Right atrium auricular region (tissue), 2 donors: ENCODE results near the gene TPRX1. TPM values are rescaled to one million over a fixed set of nuclear protein-coding genes. Genes with fewer than 3 reads are reported as not detected.
"Not testable (repeated sequence)": the region's sequence is repeated elsewhere in the genome, so short reads cannot be mapped to it uniquely, and the experiment has no call there.

ENCODE experiments used
- DNase-seq: peaks from one replicate; pipeline ENCODE4 v3.0.0-alpha.2; 2019; ENCODE audit warnings: low spot score
- H3K27ac ChIP-seq, 2 donors: fragments of 200-600 bp; sonication (generic); 1 replicate in 1 of 2; 2 replicates in 1 of 2; pipeline ENCODE4 v1.5.1; 2016 to 2019
- H3K27me3 ChIP-seq, 2 donors: fragments of 200-600 bp; sonication (generic); one replicate each; pipeline versions ENCODE4 v1.5.1 to v1.6.0; 2017 to 2019
- H3K36me3 ChIP-seq: fragments of 200-600 bp; sonication (generic); one replicate; pipeline ENCODE4 v1.5.1; 2016
- H3K4me1 ChIP-seq, 2 donors: fragments of 200-600 bp; sonication (generic); one replicate each; pipeline versions ENCODE4 v1.5.1 to v1.6.0; 2017 to 2019
- H3K4me3 ChIP-seq, 2 donors: fragments of 200-600 bp; sonication (generic); 1 replicate in 1 of 2; 2 replicates in 1 of 2; pipeline ENCODE4 v1.5.1; 2017 to 2019; ENCODE audit warnings: mild to moderate bottlenecking in 1 of 2, moderate library complexity in 1 of 2
- H3K9me3 ChIP-seq, 2 donors: fragments of 200-600 bp; sonication (generic); one replicate each; pipeline ENCODE4 v1.5.1; 2019
- CTCF ChIP-seq, 2 donors: fragments of 200-600 bp; sonication (generic); IDR thresholded peaks; one replicate each; pipeline ENCODE4 v1.5.1; 2019; ENCODE audit warnings: antibody characterized with exemption in 2 of 2
- total RNA-seq, 2 donors: library from RNA; depleted of rRNA; stranded (reverse); fragments of >200 nt; gene quantifications; one replicate each; pipeline ENCODE4 v1.1.0, GENCODE V29; 2016

TPRX1 gene
- total RNA-seq, 2 donors from 2014 or later = not detected

- DNase-seq = peak; percentile 68
- Histone ChIP-seq H3K27me3 (no peaks in the 10 kb centered on the region), H3K9me3 (no peaks in the 10 kb centered on the region), H3K4me3 (peak within 1 kb of the TSS; percentile 92 to 96), H3K36me3 (peaks cover 26% of the 10 kb centered on the region), H3K27ac (peak within 1 kb of the TSS; percentile 99), H3K4me1 (peaks cover 0 to 45% of the 10 kb centered on the region in 2 donors)
- no peak for TF ChIP-seq CTCF (IDR thresholded peaks at IDR 0.05)
These were observed 26.1 kb downstream of the TPRX1 start, which contains the start of gene SELENOW for GRCh38 chr19:47778049-47778953. SELENOW (plus strand) TSS chr19:47778703; CDS start chr19:47778786, 83 bp downstream.

GRCh38 chr19:47777245-47778048, 26.9 kb downstream of the TPRX1 start:
- H3K9me3 ChIP-seq, H3K27me3 ChIP-seq, DNase-seq: not testable (repeated sequence)
- Histone ChIP-seq H3K4me3 (peak overlapping the region; percentile 92 to 96), H3K27ac (peak overlapping the region; percentile 99), H3K4me1 (peaks cover 0 to 41% of the 10 kb centered on the region in 2 donors), H3K36me3 (peaks cover 18% of the 10 kb centered on the region)

- no peaks in the 10 kb centered on the region for H3K27me3 ChIP-seq
- H3K36me3 ChIP-seq = peaks cover 11% of the 10 kb centered on the region
- H3K4me1 ChIP-seq = peaks cover 0 to 32% of the 10 kb centered on the region in 2 donors
- no peak for DNase-seq
- no peaks in the 10 kb centered on the region for H3K9me3 ChIP-seq
- TF ChIP-seq CTCF (IDR thresholded peaks at IDR 0.05) = no peak
- H3K27ac ChIP-seq = peak overlapping the region in 1 of 2 donors; percentile 57
- no peak overlapping the region for H3K4me3 ChIP-seq
These were observed 27.8 kb downstream of the TPRX1 start for GRCh38 chr19:47776568-47776967.

DNA sequence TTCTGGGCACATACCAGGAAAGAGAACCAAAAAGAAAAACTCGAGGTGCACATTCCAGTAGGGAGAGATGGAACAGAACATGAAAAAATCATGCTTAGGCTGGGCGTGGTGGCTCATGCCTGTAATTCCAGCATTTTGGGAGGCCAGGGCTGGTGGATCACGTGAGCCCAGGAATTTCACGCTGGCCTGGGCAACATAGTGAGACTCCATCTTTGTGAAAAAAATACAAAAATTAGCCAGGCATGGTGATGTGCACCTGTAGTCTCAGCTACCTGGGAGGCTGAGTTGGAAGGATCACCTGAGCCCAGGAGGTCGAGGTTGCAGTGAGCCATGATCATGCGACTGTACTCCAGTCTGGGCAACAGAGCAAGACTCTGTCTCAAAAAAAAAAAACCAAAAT, 33.1 kb downstream of the TPRX1 start:
- H3K4me1 ChIP-seq, H3K9me3 ChIP-seq, H3K27ac ChIP-seq, H3K27me3 ChIP-seq, H3K4me3 ChIP-seq, DNase-seq, H3K36me3 ChIP-seq: not testable (repeated sequence)

- H3K27me3 ChIP-seq = no peaks in the 10 kb centered on the region
- no peak for TF ChIP-seq CTCF (IDR thresholded peaks at IDR 0.05)
- H3K27ac ChIP-seq = no peak overlapping the region
- H3K9me3 ChIP-seq = no peaks in the 10 kb centered on the region
- H3K36me3 ChIP-seq = no peaks in the 10 kb centered on the region
- H3K4me3 ChIP-seq = no peak overlapping the region
- DNase-seq = no peak
- peaks cover 0 to 3% of the 10 kb centered on the region in 2 donors for H3K4me1 ChIP-seq
These were observed 34.8 kb downstream of the TPRX1 start for GRCh38 chr19:47769534-47769933.

DNA sequence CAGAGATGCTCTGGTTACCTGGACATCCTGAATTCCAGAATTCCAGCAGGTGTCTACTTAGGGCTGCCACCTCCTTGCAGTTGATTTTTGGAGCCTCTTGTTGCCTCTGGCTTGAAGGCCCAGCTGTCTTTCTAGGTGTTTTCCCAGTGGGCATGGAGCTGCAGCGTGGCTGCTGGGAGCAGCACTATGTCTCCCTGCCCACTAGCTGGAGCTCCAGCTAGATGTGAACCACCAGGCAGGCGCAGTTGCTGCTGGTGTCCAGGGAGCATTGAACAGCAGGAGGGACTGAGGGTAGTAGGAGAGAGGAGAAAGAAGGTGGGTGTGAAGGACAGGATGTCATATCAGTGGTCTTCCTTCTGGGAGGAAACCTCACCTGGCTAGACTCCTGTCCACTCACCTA, 35.7 kb downstream of the TPRX1 start:
- no peak for DNase-seq
- H3K9me3 ChIP-seq = no peaks in the 10 kb centered on the region
- no peak for TF ChIP-seq CTCF (IDR thresholded peaks at IDR 0.05)
- no peaks in the 10 kb centered on the region for H3K36me3 ChIP-seq
- peaks cover 0 to 3% of the 10 kb centered on the region in 2 donors for H3K4me1 ChIP-seq
- H3K27ac ChIP-seq = no peak overlapping the region
- no peaks in the 10 kb centered on the region for H3K27me3 ChIP-seq
- H3K4me3 ChIP-seq = no peak overlapping the region
